NCI-H748 treated with DMSO at 0.1 percent for 48 hours (cell line): Measurements from ENCODE around the gene PERM1.
A peak's percentile ranks its signal among the peaks of the same experiment; 100 is the strongest.
"Not testable (repeated sequence)": the region's sequence is repeated elsewhere in the genome, so short reads cannot be mapped to it uniquely, and the experiment has no call there.

ENCODE experiments used
- DNase-seq: peaks from one replicate; lab custom pipeline; 2025; lab: John Stamatoyannopoulos, UW

PERM1 gene

GRCh38 chr1:947958-948357 is 33.9 kb downstream of the PERM1 start:
- DNase-seq: no peak

DNA sequence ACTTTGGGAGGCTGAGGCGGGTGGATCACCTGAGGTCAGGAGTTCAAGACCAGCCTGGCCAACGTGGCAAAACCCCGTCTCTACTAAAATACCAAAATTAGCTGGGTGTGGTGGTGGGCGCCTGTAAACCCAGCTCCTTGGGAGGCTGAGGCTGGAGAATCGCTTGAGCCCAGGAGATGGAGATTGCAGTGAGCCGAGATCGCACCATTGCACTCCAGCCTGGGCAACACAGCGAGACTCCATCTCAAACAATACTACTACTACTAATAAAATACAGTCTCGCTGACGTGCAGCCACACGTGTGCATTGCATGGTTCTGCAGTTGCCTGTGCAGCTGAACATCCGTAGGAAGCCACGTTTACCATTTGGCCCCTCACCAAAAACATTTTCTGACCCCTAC is 35.1 kb downstream of the PERM1 start:
- DNase-seq: not testable (repeated sequence)

- DNase-seq: no peak
Measured at GRCh38 chr1:945688-946556, 36.0 kb downstream of the PERM1 start.

- DNase-seq: no peak
Measured at GRCh38 chr1:944341-945325, 37.3 kb downstream of the PERM1 start.

DNA sequence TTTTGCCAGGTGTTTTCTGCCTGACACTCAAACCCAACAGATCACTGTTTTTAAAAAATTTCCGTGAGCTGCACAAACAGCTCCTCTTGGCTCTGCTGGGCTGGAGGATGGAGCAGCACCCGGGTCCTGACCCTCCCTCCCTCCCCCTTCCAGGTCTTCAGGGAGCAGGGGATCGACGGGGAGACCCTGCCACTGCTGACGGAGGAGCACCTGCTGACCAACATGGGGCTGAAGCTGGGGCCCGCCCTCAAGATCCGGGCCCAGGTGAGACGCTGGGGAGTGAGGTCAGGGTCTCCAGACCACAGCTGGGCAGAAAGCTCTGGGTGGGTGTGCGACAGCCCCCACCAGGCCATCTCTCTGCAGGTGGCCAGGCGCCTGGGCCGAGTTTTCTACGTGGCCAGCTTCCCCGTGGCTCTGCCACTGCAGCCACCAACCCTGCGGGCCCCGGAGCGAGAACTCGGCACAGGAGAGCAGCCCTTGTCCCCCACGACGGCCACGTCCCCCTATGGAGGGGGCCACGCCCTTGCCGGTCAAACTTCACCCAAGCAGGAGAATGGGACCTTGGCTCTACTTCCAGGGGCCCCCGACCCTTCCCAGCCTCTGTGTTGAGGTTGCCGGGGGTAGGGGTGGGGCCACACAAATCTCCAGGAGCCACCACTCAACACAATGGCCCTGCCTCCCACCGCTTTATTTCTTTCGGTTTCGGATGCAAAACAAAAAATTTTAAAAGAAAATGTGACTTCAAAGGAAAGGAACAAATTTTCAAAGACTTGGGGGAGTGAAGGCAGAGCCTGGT is 38.1 kb downstream of the PERM1 start:
- DNase-seq: no peak

DNA sequence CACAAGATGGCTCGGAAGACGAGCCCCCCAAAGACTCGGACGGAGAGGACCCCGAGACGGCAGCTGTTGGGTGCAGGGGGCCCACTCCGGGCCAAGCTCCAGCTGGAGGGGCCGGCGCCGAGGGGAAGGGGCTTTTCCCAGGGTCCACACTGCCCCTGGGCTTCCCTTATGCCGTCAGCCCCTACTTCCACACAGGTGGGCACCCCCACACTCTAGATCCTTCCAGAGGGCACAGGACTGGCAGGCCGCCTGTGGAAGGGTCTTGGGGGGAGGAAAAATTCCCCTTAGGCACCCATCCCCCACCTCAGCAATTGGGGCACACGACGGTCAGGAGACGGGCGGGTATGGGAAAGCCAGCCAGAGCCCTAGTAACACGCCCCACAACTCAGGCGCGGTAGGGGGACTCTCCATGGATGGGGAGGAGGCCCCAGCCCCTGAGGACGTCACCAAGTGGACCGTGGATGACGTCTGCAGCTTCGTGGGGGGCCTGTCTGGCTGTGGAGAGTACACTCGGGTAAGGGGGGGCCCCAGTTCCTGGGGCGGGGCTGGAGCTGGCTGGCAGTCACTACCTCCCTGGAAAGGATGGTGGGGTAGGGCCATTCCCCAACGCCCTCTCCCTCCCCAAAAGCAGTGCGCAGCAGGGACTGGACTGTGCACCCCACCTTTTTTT is 38.9 kb downstream of the PERM1 start:
- no peak for DNase-seq

- no peak for DNase-seq
Measured at GRCh38 chr1:942411-942821, 39.5 kb downstream of the PERM1 start.

- peak; percentile 48 for DNase-seq
Measured at GRCh38 chr1:941588-942383, 40.1 kb downstream of the PERM1 start.

- DNase-seq: no peak
Measured at GRCh38 chr1:941015-941587, 40.8 kb downstream of the PERM1 start.

DNA sequence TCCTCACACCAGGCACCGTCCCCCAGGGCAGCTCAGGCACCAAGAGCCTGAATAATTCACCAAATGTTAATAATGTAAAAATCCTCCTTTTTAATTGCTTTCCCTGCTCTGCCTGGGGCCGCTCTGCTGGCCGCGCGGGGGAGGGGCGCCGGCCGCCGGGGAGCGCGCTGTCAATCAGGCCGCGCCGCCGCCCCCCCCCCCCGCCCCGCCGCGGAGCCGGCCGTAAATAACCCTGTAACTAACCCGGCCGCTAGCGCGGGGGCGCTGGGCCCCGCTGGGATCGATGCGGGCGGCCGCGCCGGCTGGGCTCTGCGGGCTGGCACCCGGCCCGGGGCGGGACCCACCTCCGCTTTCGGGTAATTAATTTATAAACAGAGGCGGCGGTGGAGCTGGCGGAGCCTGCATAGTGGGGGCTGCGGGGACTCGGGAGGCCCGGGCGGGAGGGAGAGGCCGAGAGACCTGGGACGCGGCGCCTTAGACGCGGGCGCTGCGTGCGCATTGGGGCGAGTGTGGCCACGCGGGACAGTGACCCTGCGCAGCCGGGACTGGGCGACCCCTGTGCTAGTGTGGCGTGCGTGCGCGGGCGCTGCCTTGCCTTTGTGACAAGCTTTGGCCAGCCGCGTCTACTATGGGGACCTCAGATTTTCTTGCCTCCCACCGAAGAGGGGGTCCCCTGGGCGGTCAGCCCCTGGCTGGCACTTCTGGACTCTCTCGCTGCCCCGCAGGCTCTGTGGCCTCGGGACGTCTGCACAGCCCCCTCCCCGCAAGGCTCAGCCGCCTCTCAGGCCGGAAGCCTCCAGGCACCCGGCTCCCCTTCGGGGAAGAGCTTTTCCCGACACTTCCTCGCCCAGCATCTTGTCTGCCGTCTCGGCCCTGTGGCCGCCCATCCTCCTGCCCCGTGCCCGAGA is 41.5 kb downstream of the PERM1 start:
- peak; percentile 52 for DNase-seq

DNA sequence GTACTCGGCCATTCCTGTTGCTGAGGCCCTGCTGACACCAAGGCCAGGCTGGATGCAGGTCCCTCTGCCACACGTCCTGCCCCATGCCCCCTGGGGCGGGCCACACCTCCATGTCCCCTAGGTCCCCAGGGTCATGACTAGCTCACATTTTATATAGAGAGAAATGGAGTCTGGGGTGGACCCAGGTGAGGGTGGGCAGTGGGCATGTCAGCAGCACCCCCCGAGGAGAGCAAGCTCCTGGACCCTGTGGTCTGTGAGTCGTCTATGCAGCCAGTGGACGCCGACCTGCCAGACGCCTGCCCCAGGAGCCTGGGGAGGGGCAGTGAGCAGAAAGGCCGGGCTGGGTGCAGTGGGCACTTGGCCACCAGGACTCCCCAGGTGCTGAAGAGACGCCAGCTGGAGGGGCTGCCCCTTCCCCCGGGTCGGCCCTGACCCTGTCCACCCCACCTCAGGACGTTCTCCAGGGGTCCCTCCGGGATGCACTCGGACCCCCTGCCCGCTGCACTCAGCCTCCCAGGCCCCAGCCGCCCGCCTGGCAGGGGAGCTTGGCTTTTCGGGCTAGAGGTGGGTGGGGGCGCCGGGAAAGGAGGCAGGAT is 42.3 kb downstream of the PERM1 start:
- no peak for DNase-seq

GRCh38 chr1:938711-939489 is 43.0 kb downstream of the PERM1 start:
- DNase-seq: no peak

DNA sequence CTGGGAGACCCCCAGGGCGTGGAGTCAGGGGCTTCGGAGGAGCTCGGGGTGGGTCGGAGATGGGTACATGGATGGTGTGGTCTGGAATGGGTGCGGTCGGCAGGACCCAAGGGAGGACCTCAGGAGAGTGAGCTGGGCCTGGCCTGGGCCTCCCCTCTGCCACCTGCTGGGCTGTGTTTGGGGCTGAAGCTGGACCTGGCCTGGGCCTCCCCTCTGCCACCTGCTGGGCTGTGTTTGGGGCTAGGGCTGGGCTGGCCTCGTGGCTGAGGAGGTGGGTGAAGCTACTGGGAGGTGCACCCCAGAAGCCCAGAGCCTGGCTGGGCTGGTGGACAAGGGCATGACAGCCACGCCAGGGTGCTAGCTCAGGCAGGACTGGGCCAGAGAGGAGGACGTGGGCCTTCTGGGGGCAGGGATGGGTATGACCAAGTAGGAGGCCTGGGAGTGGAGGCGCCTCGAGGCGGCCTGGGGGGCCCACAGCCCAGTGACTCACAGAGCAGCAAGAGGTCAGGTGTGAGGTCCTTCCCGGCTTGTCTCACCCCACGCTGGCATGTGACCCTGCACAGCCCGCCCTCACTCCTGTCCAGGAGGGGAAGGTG is 43.7 kb downstream of the PERM1 start:
- DNase-seq: no peak

DNA sequence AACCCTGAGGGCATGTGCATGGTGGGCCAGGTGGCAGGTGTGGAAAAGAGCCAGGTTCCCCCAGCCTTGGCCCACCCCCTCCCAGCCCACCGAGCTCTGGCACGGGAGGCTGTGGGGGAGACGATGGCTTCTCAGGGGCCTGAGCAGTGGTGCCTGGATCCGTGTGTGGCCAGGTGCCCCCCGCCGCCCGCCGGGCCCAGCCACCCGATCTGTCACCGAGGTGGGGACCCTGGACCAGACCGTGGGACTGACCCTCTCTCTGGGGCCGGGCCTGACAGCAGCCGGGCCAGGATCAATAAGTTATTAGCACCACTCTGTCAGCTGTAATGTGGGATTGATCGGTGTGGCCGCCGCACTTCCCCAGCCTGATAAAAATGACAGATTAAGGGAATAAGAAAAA is 44.4 kb downstream of the PERM1 start:
- DNase-seq: no peak

GRCh38 chr1:936348-937264 is 45.3 kb downstream of the PERM1 start:
- DNase-seq: no peak

DNA sequence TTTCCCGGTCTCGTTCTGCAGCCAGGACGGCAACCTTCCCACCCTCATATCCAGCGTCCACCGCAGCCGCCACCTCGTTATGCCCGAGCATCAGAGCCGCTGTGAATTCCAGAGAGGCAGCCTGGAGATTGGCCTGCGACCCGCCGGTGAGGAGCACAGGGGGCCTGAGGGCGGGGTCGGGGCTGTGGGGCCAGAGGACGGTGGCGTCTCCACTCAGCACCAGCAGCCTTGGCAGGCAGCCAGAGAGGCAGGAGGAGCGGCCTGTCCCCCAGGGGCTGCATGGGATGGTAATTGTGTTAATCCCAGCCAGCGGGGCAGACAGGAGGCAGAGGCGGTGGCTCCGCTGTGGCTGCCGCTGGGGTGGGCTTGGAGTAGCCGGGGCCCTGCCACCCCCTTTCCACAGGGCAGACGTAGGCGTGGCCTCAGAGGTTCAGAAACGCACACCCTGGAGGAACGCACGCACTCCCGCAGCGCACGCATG is 46.1 kb downstream of the PERM1 start:
- peak; percentile 59 for DNase-seq
